ENCODE measurements around the gene MYH9. TPM values are rescaled to one million over a fixed set of nuclear protein-coding genes. Genes with fewer than 3 reads are reported as not detected.

The MYH9 gene
- total RNA-seq, 1 donor from 2014 or later: 122 TPM

GRCh38 chr22:36319595-36320497 is 67.9 kb downstream of the MYH9 start:
- no peak for DNase-seq
- Mint-ChIP-seq H3K4me3 (ENCODE audit: unreplicated experiment) (no peak overlapping the region), H3K36me3 (ENCODE audit: unreplicated experiment) (no peaks in the 10 kb centered on the region), H3K9me3 (ENCODE audit: unreplicated experiment) (peaks cover 4% of the 10 kb centered on the region), H3K27ac (ENCODE audit: unreplicated experiment) (peak overlapping the region; percentile 22), H3K4me1 (ENCODE audit: low read depth, unreplicated experiment) (no peaks in the 10 kb centered on the region), H3K27me3 (ENCODE audit: unreplicated experiment) (peaks cover under 1% of the 10 kb centered on the region)
- TF ChIP-seq CTCF (IDR thresholded peaks at IDR 0.05; ENCODE audit: partially characterized antibody, unreplicated experiment): no peak

GRCh38 chr22:36318442-36318841 is 69.3 kb downstream of the MYH9 start:
- no peak for DNase-seq
- H3K4me1 Mint-ChIP-seq (ENCODE audit: low read depth, unreplicated experiment): no peaks in the 10 kb centered on the region
- H3K27me3 Mint-ChIP-seq (ENCODE audit: unreplicated experiment): no peaks in the 10 kb centered on the region
- H3K4me3 Mint-ChIP-seq (ENCODE audit: unreplicated experiment): no peak overlapping the region
- H3K27ac Mint-ChIP-seq (ENCODE audit: unreplicated experiment): no peak overlapping the region
- no peaks in the 10 kb centered on the region for H3K36me3 Mint-ChIP-seq (ENCODE audit: unreplicated experiment)
- TF ChIP-seq CTCF (IDR thresholded peaks at IDR 0.05; ENCODE audit: partially characterized antibody, unreplicated experiment): no peak
- peaks cover 4% of the 10 kb centered on the region for H3K9me3 Mint-ChIP-seq (ENCODE audit: unreplicated experiment)

GRCh38 chr22:36317658-36318271 is 70.0 kb downstream of the MYH9 start:
- Mint-ChIP-seq H3K9me3 (ENCODE audit: unreplicated experiment) (peaks cover 4% of the 10 kb centered on the region), H3K4me1 (ENCODE audit: low read depth, unreplicated experiment) (no peaks in the 10 kb centered on the region), H3K4me3 (ENCODE audit: unreplicated experiment) (no peak overlapping the region), H3K36me3 (ENCODE audit: unreplicated experiment) (no peaks in the 10 kb centered on the region), H3K27ac (ENCODE audit: unreplicated experiment) (no peak overlapping the region), H3K27me3 (ENCODE audit: unreplicated experiment) (no peaks in the 10 kb centered on the region)
- TF ChIP-seq CTCF (IDR thresholded peaks at IDR 0.05; ENCODE audit: partially characterized antibody, unreplicated experiment): no peak
- DNase-seq: no peak

GRCh38 chr22:36316419-36316818 is 71.3 kb downstream of the MYH9 start:
- TF ChIP-seq CTCF (IDR thresholded peaks at IDR 0.05; ENCODE audit: partially characterized antibody, unreplicated experiment): no peak
- no peaks in the 10 kb centered on the region for H3K36me3 Mint-ChIP-seq (ENCODE audit: unreplicated experiment)
- H3K27ac Mint-ChIP-seq (ENCODE audit: unreplicated experiment): no peak overlapping the region
- H3K4me1 Mint-ChIP-seq (ENCODE audit: low read depth, unreplicated experiment): no peaks in the 10 kb centered on the region
- H3K4me3 Mint-ChIP-seq (ENCODE audit: unreplicated experiment): no peak overlapping the region
- DNase-seq: no peak
- no peaks in the 10 kb centered on the region for H3K27me3 Mint-ChIP-seq (ENCODE audit: unreplicated experiment)
- peaks cover 4% of the 10 kb centered on the region for H3K9me3 Mint-ChIP-seq (ENCODE audit: unreplicated experiment)

GRCh38 chr22:36315325-36315724 is 72.4 kb downstream of the MYH9 start:
- Mint-ChIP-seq H3K27ac (ENCODE audit: unreplicated experiment) (no peak overlapping the region), H3K27me3 (ENCODE audit: unreplicated experiment) (no peaks in the 10 kb centered on the region), H3K9me3 (ENCODE audit: unreplicated experiment) (peaks cover 4% of the 10 kb centered on the region), H3K4me1 (ENCODE audit: low read depth, unreplicated experiment) (no peaks in the 10 kb centered on the region), H3K36me3 (ENCODE audit: unreplicated experiment) (no peaks in the 10 kb centered on the region), H3K4me3 (ENCODE audit: unreplicated experiment) (no peak overlapping the region)
- DNase-seq: no peak
- no peak for TF ChIP-seq CTCF (IDR thresholded peaks at IDR 0.05; ENCODE audit: partially characterized antibody, unreplicated experiment)

All from glutamatergic neuron (in vitro differentiated cells).